Osteocyte (in vitro differentiated cells): Measurements from ENCODE around the gene PDIA5. TPM values are rescaled to one million over a fixed set of nuclear protein-coding genes. Genes with fewer than 3 reads are reported as not detected.
A peak's percentile ranks its signal among the peaks of the same experiment; 100 is the strongest.

Experiments
- DNase-seq: peaks from one replicate; pipeline ENCODE4 v3.0.0; 2021; ENCODE audit warnings: mixed read lengths; ENCODE audit not compliant: unreplicated experiment; ENCODE audit errors: extremely low spot score
- H3K27ac Mint-ChIP-seq: one replicate; pipeline ENCODE4 v1.8.0; 2021; ENCODE audit warnings: mild to moderate bottlenecking, mixed read lengths; ENCODE audit not compliant: unreplicated experiment
- H3K27me3 Mint-ChIP-seq: one replicate; pipeline ENCODE4 v1.8.0; 2021; ENCODE audit warnings: mixed read lengths; ENCODE audit not compliant: unreplicated experiment
- H3K36me3 Mint-ChIP-seq: one replicate; pipeline ENCODE4 v1.8.0; 2021; ENCODE audit warnings: mixed read lengths; ENCODE audit not compliant: unreplicated experiment
- H3K4me1 Mint-ChIP-seq: one replicate; pipeline ENCODE4 v1.8.0; 2021; ENCODE audit warnings: mixed read lengths; ENCODE audit not compliant: unreplicated experiment
- H3K4me3 Mint-ChIP-seq: one replicate; pipeline ENCODE4 v1.8.0; 2021; ENCODE audit warnings: mild to moderate bottlenecking, moderate library complexity, mixed read lengths; ENCODE audit not compliant: unreplicated experiment
- H3K9me3 Mint-ChIP-seq: one replicate; pipeline ENCODE4 v1.8.0; 2021; ENCODE audit warnings: mixed read lengths; ENCODE audit not compliant: unreplicated experiment
- CTCF ChIP-seq: fragments of 200-600 bp; sonication (generic); IDR thresholded peaks from 2 replicates; pipeline ENCODE4 v1.5.0; 2021; ENCODE audit warnings: antibody characterized with exemption, mild to moderate bottlenecking, moderate library complexity
- total RNA-seq: library from RNA; stranded (reverse); gene quantifications from 2 replicates; pipeline ENCODE4 v1.2.1, GENCODE V29; 2021

Gene PDIA5
- total RNA-seq, 1 donor from 2014 or later, result 35.5 TPM

GRCh38 chr3:123080864-123081562 is 14.2 kb downstream of the PDIA5 start:
- peaks cover 2% of the 10 kb centered on the region for H3K36me3 Mint-ChIP-seq
- no peaks in the 10 kb centered on the region for H3K27me3 Mint-ChIP-seq
- DNase-seq, result no peak
- no peaks in the 10 kb centered on the region for H3K9me3 Mint-ChIP-seq
- no peak for TF ChIP-seq CTCF
- H3K4me3 Mint-ChIP-seq, result no peak overlapping the region
- H3K27ac Mint-ChIP-seq, result no peak overlapping the region
- peaks cover 72% of the 10 kb centered on the region for H3K4me1 Mint-ChIP-seq

GRCh38 chr3:123081718-123082369 is 15.0 kb downstream of the PDIA5 start:
- no peak for DNase-seq
- TF ChIP-seq CTCF, result no peak
- H3K4me1 Mint-ChIP-seq, result peaks cover 75% of the 10 kb centered on the region
- H3K27me3 Mint-ChIP-seq, result no peaks in the 10 kb centered on the region
- peaks cover 2% of the 10 kb centered on the region for H3K36me3 Mint-ChIP-seq
- no peak overlapping the region for H3K27ac Mint-ChIP-seq
- H3K4me3 Mint-ChIP-seq, result no peak overlapping the region
- no peaks in the 10 kb centered on the region for H3K9me3 Mint-ChIP-seq

- H3K9me3 Mint-ChIP-seq, result no peaks in the 10 kb centered on the region
- no peak for TF ChIP-seq CTCF
- peaks cover 2% of the 10 kb centered on the region for H3K36me3 Mint-ChIP-seq
- DNase-seq, result no peak
- H3K27ac Mint-ChIP-seq, result no peak overlapping the region
- H3K27me3 Mint-ChIP-seq, result no peaks in the 10 kb centered on the region
- H3K4me3 Mint-ChIP-seq, result no peak overlapping the region
- H3K4me1 Mint-ChIP-seq, result peaks cover 77% of the 10 kb centered on the region
Observed at GRCh38 chr3:123082370-123083065, 15.7 kb downstream of the PDIA5 start.

- Mint-ChIP-seq H3K4me1 (peaks cover 84% of the 10 kb centered on the region), H3K4me3 (no peak overlapping the region), H3K36me3 (peaks cover 2% of the 10 kb centered on the region), H3K9me3 (no peaks in the 10 kb centered on the region), H3K27ac (peak overlapping the region; percentile 25), H3K27me3 (no peaks in the 10 kb centered on the region)
- no peak for DNase-seq
- TF ChIP-seq CTCF, result no peak
Observed at GRCh38 chr3:123083383-123084124, 16.7 kb downstream of the PDIA5 start.
